Neuronal stem cell (in vitro differentiated cells): Measurements from ENCODE around the gene BBS1.
"Not testable (repeated sequence)": the region's sequence is repeated elsewhere in the genome, so short reads cannot be mapped to it uniquely, and the experiment has no call there.

Experiments used
- DNase-seq: peaks from one replicate; pipeline ENCODE4 v3.0.0-alpha.2; 2013; ENCODE audit warnings: low spot score
- H2AFZ ChIP-seq: one replicate; pipeline ENCODE4 v1.6.1; 2013; ENCODE audit warnings: mild to moderate bottlenecking, low read length, inconsistent platforms
- H2AK5ac ChIP-seq: 2 replicates; pipeline ENCODE4 v1.6.1; 2013; ENCODE audit warnings: low read depth, mild to moderate bottlenecking, inconsistent platforms, low read length, moderate library complexity, mixed read lengths
- H2BK120ac ChIP-seq: 2 replicates; pipeline ENCODE4 v1.6.1; 2013; ENCODE audit warnings: low read depth, mild to moderate bottlenecking, inconsistent platforms, low read length, moderate library complexity, mixed read lengths
- H2BK12ac ChIP-seq: one replicate; pipeline ENCODE4 v1.6.1; 2013; ENCODE audit warnings: low read length, inconsistent platforms
- H2BK15ac ChIP-seq: 2 replicates; pipeline ENCODE4 v1.6.1; 2013; ENCODE audit warnings: mild to moderate bottlenecking, low read length, inconsistent platforms, mixed read lengths
- H2BK5ac ChIP-seq: one replicate; pipeline ENCODE4 v1.6.1; 2013; ENCODE audit warnings: inconsistent platforms, mild to moderate bottlenecking, low read length, moderate library complexity
- H3K14ac ChIP-seq: one replicate; pipeline ENCODE4 v1.6.1; 2013; ENCODE audit warnings: low read length, inconsistent platforms
- H3K18ac ChIP-seq: 2 replicates; pipeline ENCODE4 v1.6.1; 2013; ENCODE audit warnings: low read length, inconsistent platforms
- H3K23ac ChIP-seq: 2 replicates; pipeline ENCODE4 v1.6.1; 2013; ENCODE audit warnings: low read depth, mild to moderate bottlenecking, mixed read lengths, low read length, inconsistent platforms; ENCODE audit not compliant: poor library complexity
- H3K27ac ChIP-seq: replicated peaks from 3 replicates; pipeline ENCODE4 v1.5.1; 2013; ENCODE audit warnings: low read length, inconsistent platforms
- H3K27me3 ChIP-seq, 3 experiments: 2 replicates each; pipeline ENCODE4 v1.6.1; 2013; ENCODE audit warnings: low read length in 3 of 3, mild to moderate bottlenecking in 2 of 3, inconsistent platforms in 1 of 3, low read depth in 1 of 3, mixed read lengths in 1 of 3, moderate library complexity in 1 of 3; ENCODE audit not compliant: control insufficient read depth in 3 of 3, insufficient read depth in 3 of 3
- H3K36me3 ChIP-seq, 2 donors: replicated peaks in 1 of 2; 2 replicates each; pipeline ENCODE4 v1.6.1; 2013; ENCODE audit warnings: low read length in 2 of 2; ENCODE audit not compliant: control insufficient read depth in 2 of 2, insufficient read depth in 2 of 2
- H3K4ac ChIP-seq: 2 replicates; pipeline ENCODE4 v1.6.1; 2013; ENCODE audit warnings: inconsistent platforms, mild to moderate bottlenecking, low read length, moderate library complexity
- H3K4me1 ChIP-seq, 2 donors: 1 replicate in 1 of 2; 2 replicates in 1 of 2; pipeline ENCODE4 v1.6.1; 2013; ENCODE audit warnings: low read length in 2 of 2, low read depth in 1 of 2; ENCODE audit not compliant: control insufficient read depth in 2 of 2, insufficient read depth in 1 of 2
- H3K4me2 ChIP-seq: one replicate; pipeline ENCODE4 v1.6.1; 2013; ENCODE audit warnings: mild to moderate bottlenecking, low read length, inconsistent platforms; ENCODE audit not compliant: insufficient read depth, poor library complexity, severe bottlenecking
- H3K4me3 ChIP-seq, 2 donors: 2 replicates each; pipeline ENCODE4 v1.5.1; 2013; ENCODE audit warnings: low read length in 2 of 2, mild to moderate bottlenecking in 2 of 2, inconsistent platforms in 1 of 2, moderate library complexity in 1 of 2
- H3K79me1 ChIP-seq: one replicate; pipeline ENCODE4 v1.6.1; 2013; ENCODE audit warnings: low read depth, mild to moderate bottlenecking, inconsistent platforms, low read length, moderate library complexity
- H3K9ac ChIP-seq: one replicate; pipeline ENCODE4 v1.6.1; 2013; ENCODE audit warnings: mild to moderate bottlenecking, low read depth, low read length, inconsistent platforms; ENCODE audit not compliant: poor library complexity
- H3K9me3 ChIP-seq, 2 donors: replicated peaks in 1 of 2; 2 replicates each; pipeline versions ENCODE3 to v1.6.1; 2013; ENCODE audit warnings: low read length in 2 of 2, mild to moderate bottlenecking in 2 of 2, inconsistent platforms in 1 of 2, low read depth in 1 of 2, mixed read lengths in 1 of 2, moderate library complexity in 1 of 2; ENCODE audit not compliant: control insufficient read depth in 2 of 2, insufficient read depth in 1 of 2
- H4K8ac ChIP-seq: one replicate; pipeline ENCODE4 v1.6.1; 2013; ENCODE audit warnings: low read depth, mild to moderate bottlenecking, inconsistent platforms, low read length, moderate library complexity
- H4K91ac ChIP-seq: one replicate; pipeline ENCODE4 v1.6.1; 2013; ENCODE audit warnings: low read length, low read depth, mild to moderate bottlenecking, inconsistent platforms; ENCODE audit not compliant: poor library complexity
- WGBS, 2 donors: extraction: QIAGEN DNeasy Blood & Tissue Kit; methylation state at CpG; one replicate each; pipeline ENCODE4 v1.1.7; 2013; ENCODE audit warnings: missing lambda C conversion rate in 2 of 2, mixed read lengths in 1 of 2; ENCODE audit not compliant: insufficient read length in 2 of 2, insufficient replicate concordance in 1 of 2; ENCODE audit errors: extremely low coverage in 2 of 2; 5-methylcytosine and 5-hydroxymethylcytosine counted together

The BBS1 gene

GRCh38 chr11:66542362-66542761 is 31.9 kb downstream of the BBS1 start:
- Histone ChIP-seq H3K4me1 (peaks cover 14 to 19% of the 10 kb centered on the region in 2 donors), H4K91ac (no peak overlapping the region), H3K9me3 (no peaks in the 10 kb centered on the region), H3K4ac (no peak overlapping the region), H3K27ac (no peak overlapping the region), H4K8ac (no peak overlapping the region), H3K14ac (no peak overlapping the region), H3K4me2 (no peak overlapping the region), H3K36me3 (peaks cover 9 to 16% of the 10 kb centered on the region in 2 donors), H3K9ac (peak overlapping the region; percentile 61), H3K79me1 (no peaks in the 10 kb centered on the region), H2BK120ac (peak overlapping the region; percentile 2), H3K27me3 (no peaks in the 10 kb centered on the region), H2BK5ac (no peak overlapping the region), H2AFZ (no peak overlapping the region), H3K4me3 (peak overlapping the region in 1 of 2 donors; percentile 14), H3K23ac (no peak overlapping the region), H2BK15ac (no peak overlapping the region), H3K18ac (no peak overlapping the region), H2BK12ac (no peak overlapping the region), H2AK5ac (peak overlapping the region; percentile 17)
- no peak for DNase-seq
- no CpG with 5 or more reads among the region's 10 CpGs for WGBS, 2 donors

- H2BK15ac ChIP-seq = no peak overlapping the region
- peak overlapping the region; percentile 83 for H2AFZ ChIP-seq
- no peak overlapping the region for H3K14ac ChIP-seq
- no peak overlapping the region for H3K4ac ChIP-seq
- no peak overlapping the region for H4K8ac ChIP-seq
- no peaks in the 10 kb centered on the region for H3K79me1 ChIP-seq
- peak overlapping the region in 1 of 2 donors; percentile 4 for H3K4me3 ChIP-seq
- peak overlapping the region; percentile 8 for H2BK5ac ChIP-seq
- no peak for DNase-seq
- no peaks in the 10 kb centered on the region for H3K9me3 ChIP-seq
- H3K36me3 ChIP-seq = peaks cover 9 to 16% of the 10 kb centered on the region in 2 donors
- no peaks in the 10 kb centered on the region for H3K27me3 ChIP-seq
- H3K9ac ChIP-seq = peak overlapping the region; percentile 70
- H3K23ac ChIP-seq = no peak overlapping the region
- H3K27ac ChIP-seq = no peak overlapping the region
- no peak overlapping the region for H4K91ac ChIP-seq
- H3K18ac ChIP-seq = peak overlapping the region; percentile 32
- H2BK120ac ChIP-seq = no peak overlapping the region
- H2AK5ac ChIP-seq = peak overlapping the region; percentile 67
- WGBS, 2 donors = no CpG with 5 or more reads among the region's 26 CpGs
- no peak overlapping the region for H3K4me2 ChIP-seq
- H3K4me1 ChIP-seq = peaks cover 19 to 28% of the 10 kb centered on the region in 2 donors
- H2BK12ac ChIP-seq = peak overlapping the region; percentile 4
Observed at GRCh38 chr11:66543263-66544107, 33.0 kb downstream of the BBS1 start.

- not testable (repeated sequence) for H2AK5ac ChIP-seq, H3K9ac ChIP-seq, H3K27ac ChIP-seq, H3K4ac ChIP-seq, H4K91ac ChIP-seq, H2BK120ac ChIP-seq, H2BK15ac ChIP-seq, H3K27me3 ChIP-seq, H4K8ac ChIP-seq, H3K79me1 ChIP-seq, H3K23ac ChIP-seq, H2BK12ac ChIP-seq, DNase-seq, H3K9me3 ChIP-seq, H2BK5ac ChIP-seq, H3K18ac ChIP-seq, H3K14ac ChIP-seq
- Histone ChIP-seq H3K4me2 (peak overlapping the region; percentile 93), H3K4me1 (peaks cover 19 to 31% of the 10 kb centered on the region in 2 donors), H3K4me3 (peak overlapping the region in 1 of 2 donors; percentile 86), H2AFZ (peak overlapping the region; percentile 97), H3K36me3 (peaks cover 7 to 16% of the 10 kb centered on the region in 2 donors)
- no CpG with 5 or more reads among the region's 14 CpGs for WGBS, 2 donors
Observed at GRCh38 chr11:66544952-66545351, 34.5 kb downstream of the BBS1 start.

GRCh38 chr11:66545701-66546367 is 35.4 kb downstream of the BBS1 start, which contains the start of gene ZDHHC24:
Gene ZDHHC24 (minus strand): TSS chr11:66546048. CDS start chr11:66546003, 45 bp downstream.
- Histone ChIP-seq H3K27ac (peak within 1 kb of the TSS; percentile 67), H2AK5ac (peak within 1 kb of the TSS; percentile 78), H2BK120ac (peak within 1 kb of the TSS; percentile 53)

More at GRCh38 chr11:66545701-66546367, 35.4 kb downstream of the BBS1 start, which contains the start of gene ZDHHC24:
- Histone ChIP-seq H3K18ac (peak within 1 kb of the TSS; percentile 95), H3K4ac (no peak within 1 kb of the TSS), H3K4me3 (peak within 1 kb of the TSS; percentile 86 to 87), H3K9me3 (no peaks in the 10 kb centered on the region), H2AFZ (peak within 1 kb of the TSS; percentile 97), H3K9ac (peak within 1 kb of the TSS; percentile 96), H3K4me1 (peaks cover 19 to 29% of the 10 kb centered on the region in 2 donors), H2BK15ac (peak within 1 kb of the TSS; percentile 94), H3K4me2 (peak within 1 kb of the TSS; percentile 93), H2BK12ac (no peak within 1 kb of the TSS), H4K91ac (no peak within 1 kb of the TSS), H4K8ac (no peak within 1 kb of the TSS), H3K23ac (peak within 1 kb of the TSS; percentile 82), H3K14ac (peak within 1 kb of the TSS; percentile 59), H3K79me1 (no peaks in the 10 kb centered on the region), H2BK5ac (peak within 1 kb of the TSS; percentile 90), H3K36me3 (peaks cover 7 to 16% of the 10 kb centered on the region in 2 donors), H3K27me3 (no peaks in the 10 kb centered on the region)
- whole genome bisulfite sequencing, 2 donors = no CpG with 5 or more reads among the region's 71 CpGs
- peak; percentile 97 for DNase-seq
